ENCODE measurements around the gene ERGIC1.

ERGIC1 gene

DNA sequence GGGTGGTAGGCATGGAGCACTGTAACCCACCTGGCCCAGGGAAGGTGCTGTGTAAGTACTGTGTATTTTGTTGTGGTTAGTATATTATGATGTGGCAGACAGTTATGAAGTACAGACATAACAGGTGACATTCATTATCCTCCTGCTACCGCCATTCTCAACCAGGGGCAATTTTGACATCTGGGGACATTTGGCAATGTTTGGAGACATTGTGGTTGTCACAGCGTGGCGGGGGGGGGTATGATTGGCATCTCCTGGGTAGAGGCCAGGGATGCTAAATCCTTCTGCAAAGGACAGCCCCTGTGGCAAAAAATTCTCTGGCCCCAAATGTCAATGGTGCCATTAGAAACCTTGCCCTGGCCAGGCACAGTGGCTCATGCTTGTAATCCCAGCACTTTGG, 115.4 kb downstream of the ERGIC1 start:
- no peak for DNase-seq (ENCODE audit: low spot score)

GRCh38 chr5:172950176-172950965, 116.3 kb downstream of the ERGIC1 start:
- DNase-seq (ENCODE audit: low spot score) = no peak

GRCh38 chr5:172951371-172952033, 117.5 kb downstream of the ERGIC1 start:
- no peak for DNase-seq (ENCODE audit: low spot score)

DNA sequence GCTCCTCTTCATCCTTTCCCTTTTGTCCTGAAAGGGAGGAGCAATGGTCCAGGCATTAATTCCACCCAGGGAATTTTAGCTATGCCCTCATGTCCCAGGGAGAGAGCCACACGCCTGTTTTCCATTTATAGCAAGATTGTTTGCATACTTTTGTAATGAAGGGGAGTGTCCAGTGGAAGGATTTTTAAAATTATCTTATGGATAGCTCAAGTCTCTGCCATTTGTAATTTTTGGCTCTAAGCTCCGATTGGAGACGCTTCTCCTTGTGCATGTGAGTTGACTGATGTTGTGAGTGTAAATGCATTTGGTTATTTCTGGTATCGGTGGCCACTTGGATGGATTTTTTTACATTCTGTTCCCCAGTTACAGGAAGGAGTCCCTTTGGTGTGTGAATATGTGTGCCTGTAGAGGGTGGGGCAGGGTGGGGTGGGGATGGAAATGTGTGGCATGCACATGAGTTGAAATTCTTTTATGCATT, 118.0 kb downstream of the ERGIC1 start:
- DNase-seq (ENCODE audit: low spot score) = no peak

- DNase-seq (ENCODE audit: low spot score) = no peak
These were observed 120.0 kb downstream of the ERGIC1 start for GRCh38 chr5:172953776-172954675.

DNA sequence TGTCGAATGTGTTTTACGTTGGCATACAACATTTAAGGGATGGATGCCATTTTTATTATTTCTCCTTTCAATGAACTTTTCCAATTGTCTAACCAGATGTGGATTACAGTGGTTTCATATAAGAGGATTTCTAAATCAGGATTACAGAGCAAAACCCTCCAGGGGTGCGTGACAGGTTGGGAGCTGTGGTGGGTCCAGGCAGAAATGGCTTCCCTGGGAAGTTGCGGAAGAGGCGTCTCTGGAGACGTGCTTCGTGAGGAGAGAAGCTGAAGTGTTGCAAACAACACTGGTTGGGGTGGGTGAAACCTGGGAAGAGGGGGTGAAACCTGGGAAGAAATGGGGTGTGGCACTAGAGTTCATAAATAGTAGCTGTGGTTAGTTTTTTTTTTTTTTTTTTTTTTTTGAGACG, 120.7 kb downstream of the ERGIC1 start:
- no peak for DNase-seq (ENCODE audit: low spot score)

DNA sequence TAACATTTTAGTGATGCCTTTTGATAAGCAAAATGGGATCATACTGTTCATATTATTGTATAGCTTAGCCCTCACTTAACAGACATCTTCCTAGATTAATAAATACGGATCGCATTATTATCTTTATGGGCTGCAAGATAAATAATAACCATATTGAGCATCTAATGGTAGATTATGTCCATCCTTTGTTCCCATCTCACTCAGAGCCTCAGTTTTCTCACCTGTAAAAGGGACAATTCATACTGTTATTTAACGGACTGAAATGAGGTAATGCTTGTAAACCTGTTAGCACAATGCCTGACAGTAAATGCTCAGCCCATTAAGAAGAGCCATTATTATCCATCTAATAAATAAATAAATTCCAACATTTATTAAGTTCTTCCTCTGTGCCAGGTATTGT, 122.2 kb downstream of the ERGIC1 start:
- no peak for DNase-seq (ENCODE audit: low spot score)

DNA sequence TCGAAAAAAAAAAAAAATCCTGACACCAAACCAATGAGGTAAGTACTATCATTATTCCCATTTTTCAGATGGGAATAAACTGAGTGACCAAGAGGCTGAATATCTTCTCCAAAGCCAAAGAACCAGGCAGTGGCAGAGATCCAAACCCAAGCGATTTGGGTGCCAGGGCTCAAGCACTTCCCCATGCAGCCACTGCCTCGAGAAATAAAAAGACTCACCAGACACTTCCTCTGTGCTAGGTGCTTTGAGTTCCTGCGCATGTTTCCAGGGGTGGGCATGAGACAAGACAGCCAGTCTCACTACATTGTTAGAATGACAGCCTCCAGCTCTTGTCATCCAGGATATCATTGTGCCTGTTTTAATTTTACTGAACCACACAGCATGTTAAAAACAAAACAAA, 122.9 kb downstream of the ERGIC1 start:
- no peak for DNase-seq (ENCODE audit: low spot score)

GRCh38 chr5:172957458-172957857, 123.4 kb downstream of the ERGIC1 start:
- no peak for DNase-seq (ENCODE audit: low spot score)

GRCh38 chr5:172958331-172959046, 124.4 kb downstream of the ERGIC1 start:
- peak; percentile 35 for DNase-seq (ENCODE audit: low spot score)

DNA sequence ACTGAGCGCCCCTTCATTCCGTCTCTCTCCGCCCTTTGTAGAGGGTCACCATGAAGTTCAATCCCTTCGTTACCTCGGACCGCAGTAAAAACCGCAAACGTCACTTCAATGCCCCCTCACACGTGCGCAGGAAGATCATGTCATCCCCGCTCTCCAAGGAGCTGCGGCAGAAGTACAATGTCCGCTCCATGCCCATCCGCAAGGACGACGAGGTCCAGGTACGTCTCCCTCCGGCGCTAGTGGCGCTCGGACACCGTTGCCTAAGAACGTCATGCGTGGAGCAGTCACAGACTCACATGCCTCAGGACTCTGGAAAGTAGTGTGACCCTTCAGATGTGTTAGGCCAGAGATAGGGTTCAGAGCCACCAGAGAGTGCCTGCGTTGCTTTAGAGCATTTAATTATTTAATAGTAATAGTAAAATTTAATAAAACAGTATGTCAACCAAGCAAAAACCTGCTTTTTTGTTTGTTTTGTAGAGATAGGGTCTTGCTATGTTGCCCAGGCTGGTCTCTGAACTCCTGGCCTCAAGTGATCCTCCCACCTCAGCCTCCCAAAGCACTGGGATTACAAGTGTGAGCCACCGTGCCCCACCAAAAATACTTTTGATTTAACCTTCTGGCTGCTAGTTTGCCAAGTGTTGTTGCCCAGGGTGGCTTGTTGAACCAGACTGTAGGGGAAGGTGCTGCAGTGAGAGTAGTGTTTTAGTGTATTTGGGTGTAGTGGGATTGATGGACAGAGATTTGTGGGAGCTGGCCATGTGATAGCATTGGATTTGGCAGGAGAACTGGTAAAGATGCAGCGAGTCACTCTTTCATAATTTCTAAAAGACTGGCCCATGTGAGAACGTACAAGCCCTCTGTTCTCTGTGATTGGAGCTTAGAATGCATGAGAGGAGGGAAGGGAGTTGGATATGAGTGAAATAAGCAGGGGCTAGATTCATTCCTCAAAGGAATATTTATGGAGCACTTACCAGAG, 126.1 kb downstream of the ERGIC1 start:
- DNase-seq (ENCODE audit: low spot score) = no peak

- DNase-seq (ENCODE audit: low spot score) = no peak
These were observed 135.9 kb downstream of the ERGIC1 start for GRCh38 chr5:172969921-172970320.

GRCh38 chr5:172971482-172971881, 137.4 kb downstream of the ERGIC1 start:
- DNase-seq (ENCODE audit: low spot score) = peak; percentile 25

- DNase-seq (ENCODE audit: low spot score) = no peak
These were observed 138.5 kb downstream of the ERGIC1 start for GRCh38 chr5:172972552-172972951.

- peak; percentile 71 for DNase-seq (ENCODE audit: low spot score)
These were observed 139.3 kb downstream of the ERGIC1 start for GRCh38 chr5:172973127-172973916.

DNA sequence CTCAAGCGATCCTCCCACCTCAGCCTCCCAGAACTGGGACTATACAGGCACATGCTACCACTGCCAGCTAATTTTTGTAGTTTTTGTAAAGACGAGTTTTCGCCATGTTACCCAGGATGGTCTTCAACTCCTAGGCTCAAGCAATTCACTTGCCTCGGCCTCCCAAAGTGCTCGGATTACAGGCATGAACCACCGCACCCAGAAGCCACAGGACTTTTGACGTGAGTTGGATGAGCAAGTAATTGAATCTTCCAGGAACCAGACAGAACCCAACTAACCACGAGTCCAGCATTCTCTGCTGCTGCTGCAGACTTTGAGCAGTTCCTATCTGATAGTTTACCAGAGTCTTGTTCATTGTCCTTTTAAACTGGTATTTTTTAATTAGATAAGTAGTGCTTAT, 139.9 kb downstream of the ERGIC1 start:
- no peak for DNase-seq (ENCODE audit: low spot score)

DNA sequence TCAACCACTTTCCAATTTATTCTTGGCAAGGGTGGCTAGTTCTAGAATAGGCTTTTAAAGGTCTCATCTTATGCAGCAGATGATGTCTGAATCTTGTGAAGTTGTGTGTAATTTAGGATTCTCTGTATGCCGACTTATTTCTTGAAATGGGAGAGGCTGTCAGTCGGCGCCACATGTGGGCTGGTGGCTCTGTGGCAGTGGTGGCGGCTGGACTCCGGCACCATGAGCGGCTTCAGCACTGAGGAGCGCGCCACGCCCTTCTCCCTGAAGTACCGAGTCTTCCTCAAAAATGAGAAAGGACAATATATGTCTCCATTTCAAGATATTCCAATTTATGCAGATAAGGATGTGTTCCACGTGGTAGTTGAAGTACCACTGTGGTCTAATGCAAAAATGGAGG, 141.2 kb downstream of the ERGIC1 start:
- DNase-seq (ENCODE audit: low spot score) = no peak

DNA sequence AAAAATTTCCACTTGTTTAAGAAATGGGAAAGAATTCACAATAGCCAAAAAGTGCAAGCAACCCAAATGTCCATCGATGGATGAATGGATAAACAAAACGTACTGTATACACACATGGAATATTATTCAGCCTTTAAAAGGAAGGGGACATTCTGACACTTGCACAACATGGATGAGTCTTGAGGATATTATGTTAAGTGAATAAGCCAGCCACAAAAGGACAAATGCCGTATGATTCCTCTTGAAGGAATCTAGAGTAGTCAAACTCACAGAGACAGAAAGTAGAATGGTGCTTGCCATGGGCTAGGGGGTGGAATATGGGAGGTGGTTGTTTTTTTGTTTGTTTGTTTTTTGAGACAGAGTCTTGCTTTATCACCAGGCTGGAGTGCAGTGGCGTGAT, 145.7 kb downstream of the ERGIC1 start:
- DNase-seq (ENCODE audit: low spot score) = no peak

GRCh38 chr5:172981931-172982330, 147.9 kb downstream of the ERGIC1 start:
- no peak for DNase-seq (ENCODE audit: low spot score)
